Measurements from ENCODE around the gene ART3.
"Not testable (repeated sequence)": the region's sequence is repeated elsewhere in the genome, so short reads cannot be mapped to it uniquely, and the experiment has no call there.

The ART3 gene, protein sequence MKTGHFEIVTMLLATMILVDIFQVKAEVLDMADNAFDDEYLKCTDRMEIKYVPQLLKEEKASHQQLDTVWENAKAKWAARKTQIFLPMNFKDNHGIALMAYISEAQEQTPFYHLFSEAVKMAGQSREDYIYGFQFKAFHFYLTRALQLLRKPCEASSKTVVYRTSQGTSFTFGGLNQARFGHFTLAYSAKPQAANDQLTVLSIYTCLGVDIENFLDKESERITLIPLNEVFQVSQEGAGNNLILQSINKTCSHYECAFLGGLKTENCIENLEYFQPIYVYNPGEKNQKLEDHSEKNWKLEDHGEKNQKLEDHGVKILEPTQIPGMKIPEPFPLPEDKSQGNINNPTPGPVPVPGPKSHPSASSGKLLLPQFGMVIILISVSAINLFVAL

DNA sequence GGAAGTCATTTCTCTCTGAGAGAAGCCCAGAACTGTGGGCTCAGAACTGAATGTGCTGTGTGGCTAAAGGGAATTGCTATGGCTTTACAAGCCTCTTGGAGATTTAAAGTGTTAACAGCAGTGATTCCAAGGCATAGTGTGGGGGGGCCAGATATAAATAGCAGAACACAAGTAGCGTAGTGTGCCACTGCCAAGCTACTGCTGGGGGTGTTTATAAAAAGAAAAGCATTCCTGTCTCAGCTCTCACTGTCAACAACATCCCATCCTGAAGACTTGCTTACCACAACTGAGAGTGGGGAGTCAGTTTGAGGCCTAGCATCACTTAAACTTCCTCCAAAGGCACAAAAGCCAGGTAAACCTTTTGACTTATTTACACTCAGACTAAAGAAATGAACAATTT is at the start of gene ART3:
Gene ART3 (plus strand): TSS at position 242 of the 400 bp plus-strand sequence. CDS start 1,181 bp downstream, outside the sequence.
- peak; percentile 42 for DNase-seq (ENCODE audit: low spot score)

DNA sequence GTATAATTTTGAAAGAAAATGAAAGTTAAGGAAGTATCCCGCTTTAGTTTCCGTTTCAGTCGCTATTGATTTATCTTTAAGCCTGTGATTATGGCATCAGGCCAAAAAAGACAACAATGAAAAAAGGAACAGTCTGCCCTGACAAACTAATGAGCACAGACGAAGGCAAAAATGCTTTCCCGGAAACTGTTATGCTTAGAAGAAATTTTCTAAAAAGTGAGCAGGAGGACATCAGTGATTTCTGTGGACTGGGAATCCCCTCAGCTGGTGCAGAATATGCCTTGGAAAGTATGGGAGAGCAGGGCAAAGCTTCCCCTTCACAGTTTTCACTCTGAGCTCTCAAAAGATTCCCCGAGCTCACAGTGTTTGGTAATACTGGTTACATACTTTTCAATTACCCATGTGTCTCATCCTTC is 46.2 kb upstream of the ART3 start:
- no peak for DNase-seq (ENCODE audit: low spot score)

DNA sequence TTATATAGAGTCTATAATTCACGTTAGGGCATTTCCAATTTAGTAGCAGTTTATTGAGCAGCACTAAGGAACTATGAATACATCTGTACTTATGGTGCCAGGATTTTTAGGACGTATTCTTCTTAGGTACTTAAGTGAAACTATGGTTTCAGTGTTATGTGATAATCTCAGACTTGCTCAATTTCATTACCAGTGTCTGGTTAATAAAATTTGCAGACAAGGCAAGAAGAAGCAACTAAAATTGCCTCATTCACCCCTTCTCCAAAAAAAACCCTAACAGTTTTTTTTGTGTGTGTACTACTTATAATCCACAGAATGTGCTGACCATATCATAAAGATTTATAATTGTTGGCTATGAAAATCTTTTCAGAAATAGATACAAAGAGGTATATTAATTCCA is 45.2 kb upstream of the ART3 start:
- no peak for DNase-seq (ENCODE audit: low spot score)

- no peak for DNase-seq (ENCODE audit: low spot score)
These were observed 39.4 kb upstream of the ART3 start for GRCh38 chr4:76035141-76035540.

GRCh38 chr4:76035799-76036380 is 38.6 kb upstream of the ART3 start, which contains the start of gene CXCL11:
Gene CXCL11, minus strand, starts transcription at chr4:76036070. Its CDS starts 83 bp downstream, at chr4:76035987.
- no peak for DNase-seq (ENCODE audit: low spot score)

DNA sequence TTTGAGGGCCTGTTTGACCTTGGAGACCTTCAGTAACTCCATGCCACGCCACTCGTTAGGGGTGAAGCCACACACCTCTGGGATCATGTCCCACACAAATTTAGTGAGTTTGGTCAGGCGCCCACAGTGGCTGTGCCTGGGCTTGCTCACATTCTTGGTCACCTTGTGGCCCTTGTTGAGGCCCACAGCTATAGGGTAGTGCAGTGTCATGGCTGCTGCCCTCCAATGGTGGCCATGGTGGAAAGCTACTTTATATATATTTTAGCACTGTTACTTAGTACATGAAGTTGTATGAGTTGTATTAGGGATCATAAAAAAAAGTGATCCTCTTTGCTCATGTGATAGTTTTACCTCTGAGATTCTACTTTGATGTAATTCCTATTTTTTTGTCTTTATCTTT is 37.7 kb upstream of the ART3 start:
- no peak for DNase-seq (ENCODE audit: low spot score)

DNA sequence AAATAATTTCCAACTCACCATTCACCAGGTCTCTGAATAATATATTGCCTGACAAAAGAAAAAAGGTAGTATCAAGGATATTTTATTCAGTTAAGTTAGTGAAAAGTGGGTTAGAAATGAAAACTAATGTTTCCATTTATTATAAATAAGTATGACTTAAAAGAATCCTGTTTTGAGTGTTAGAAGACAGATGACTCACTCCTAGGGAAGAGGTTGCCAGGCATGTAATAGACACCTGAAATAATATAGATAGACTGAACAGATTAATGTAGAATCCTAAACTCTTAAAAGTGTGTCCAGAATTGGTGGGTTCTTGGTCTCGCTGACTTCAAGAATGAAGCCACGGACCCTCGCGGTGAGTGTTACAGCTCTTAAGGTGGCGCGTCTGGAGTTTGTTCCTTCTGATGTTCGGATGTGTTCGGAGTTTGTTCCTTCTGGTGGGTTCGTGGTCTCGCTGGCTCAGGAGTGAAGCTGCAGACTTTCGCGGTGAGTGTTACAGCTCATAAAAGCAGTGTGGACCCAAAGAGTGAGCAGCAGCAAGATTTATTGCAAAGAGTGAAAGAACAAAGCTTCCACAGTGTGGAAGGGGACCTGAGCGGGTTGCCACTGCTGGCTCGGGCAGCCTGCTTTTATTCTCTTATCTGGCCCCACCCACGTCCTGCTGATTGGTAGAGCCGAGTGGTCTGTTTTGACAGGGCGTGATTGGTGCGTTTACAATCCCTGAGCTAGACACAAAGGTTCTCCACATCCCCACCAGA is 32.1 kb upstream of the ART3 start:
- not testable (repeated sequence) for DNase-seq (ENCODE audit: low spot score)

DNA sequence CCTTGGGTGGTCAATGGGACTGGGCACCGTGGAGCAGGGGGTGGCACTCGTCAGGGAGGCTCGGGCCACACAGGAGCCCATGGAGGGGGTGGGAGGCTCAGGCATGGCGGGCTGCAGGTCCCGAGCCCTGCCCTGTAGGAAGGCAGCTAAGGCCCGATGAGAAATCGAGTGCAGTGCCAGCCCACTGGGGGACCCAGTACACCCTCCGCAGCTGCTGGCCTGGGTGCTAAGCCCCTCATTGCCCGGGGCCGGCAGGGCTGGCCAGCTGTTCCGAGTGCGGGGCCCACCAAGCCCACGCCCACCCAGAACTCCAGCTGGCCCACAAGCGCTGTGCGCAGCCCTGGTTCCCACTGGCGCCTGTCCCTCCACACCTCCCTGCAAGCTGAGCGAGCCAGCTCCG is 31.2 kb upstream of the ART3 start:
- DNase-seq (ENCODE audit: low spot score): not testable (repeated sequence)

GRCh38 chr4:76044686-76045085 is 29.8 kb upstream of the ART3 start:
- DNase-seq (ENCODE audit: low spot score): not testable (repeated sequence)

- DNase-seq (ENCODE audit: low spot score): not testable (repeated sequence)
These were observed 24.6 kb upstream of the ART3 start for GRCh38 chr4:76049860-76050416.

- not testable (repeated sequence) for DNase-seq (ENCODE audit: low spot score)
These were observed 23.9 kb upstream of the ART3 start for GRCh38 chr4:76050560-76051050.

DNA sequence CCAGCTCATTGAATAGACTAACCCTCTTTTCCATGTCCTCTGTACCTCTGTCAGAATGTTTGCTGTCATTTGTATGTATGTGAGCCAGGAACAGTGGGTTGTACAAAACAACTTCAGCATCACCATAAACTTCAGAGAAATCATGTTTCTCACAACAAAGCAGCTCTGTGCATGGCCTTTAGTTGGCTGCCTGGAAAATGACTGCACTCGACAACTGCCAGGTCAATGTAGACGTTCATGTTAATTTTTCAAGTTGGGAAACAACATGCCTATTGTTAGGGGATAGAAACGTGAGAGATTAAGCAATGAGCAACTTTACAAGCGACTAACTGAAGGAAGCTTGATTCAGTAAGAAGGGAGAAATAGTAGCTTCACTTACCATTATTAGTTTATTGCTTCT is 20.8 kb upstream of the ART3 start:
- no peak for DNase-seq (ENCODE audit: low spot score)

DNA sequence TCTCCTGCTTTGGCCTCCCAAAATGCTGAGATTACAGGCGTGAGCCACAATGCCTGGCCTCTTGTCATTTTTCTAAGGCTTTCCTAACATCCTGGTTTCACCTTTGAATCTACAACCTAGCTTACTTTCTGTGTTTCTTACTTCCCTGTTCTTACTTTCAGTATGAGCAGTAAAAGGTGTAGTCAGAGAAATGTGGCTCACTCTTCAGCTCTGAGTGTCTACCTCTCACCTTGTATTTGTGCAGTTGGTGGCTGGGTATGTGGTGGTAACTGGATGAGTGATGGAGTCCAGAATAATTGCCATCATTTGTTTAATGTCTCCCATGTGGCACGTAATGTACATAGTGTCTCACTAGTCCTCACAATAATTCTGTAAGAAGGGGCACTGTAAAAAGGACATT is 19.5 kb upstream of the ART3 start:
- DNase-seq (ENCODE audit: low spot score): no peak

GRCh38 chr4:76055421-76055820 is 19.1 kb upstream of the ART3 start:
- no peak for DNase-seq (ENCODE audit: low spot score)

- no peak for DNase-seq (ENCODE audit: low spot score)
These were observed 16.2 kb upstream of the ART3 start for GRCh38 chr4:76058302-76058701.

GRCh38 chr4:76058888-76059426 is 15.6 kb upstream of the ART3 start:
- DNase-seq (ENCODE audit: low spot score): no peak

DNA sequence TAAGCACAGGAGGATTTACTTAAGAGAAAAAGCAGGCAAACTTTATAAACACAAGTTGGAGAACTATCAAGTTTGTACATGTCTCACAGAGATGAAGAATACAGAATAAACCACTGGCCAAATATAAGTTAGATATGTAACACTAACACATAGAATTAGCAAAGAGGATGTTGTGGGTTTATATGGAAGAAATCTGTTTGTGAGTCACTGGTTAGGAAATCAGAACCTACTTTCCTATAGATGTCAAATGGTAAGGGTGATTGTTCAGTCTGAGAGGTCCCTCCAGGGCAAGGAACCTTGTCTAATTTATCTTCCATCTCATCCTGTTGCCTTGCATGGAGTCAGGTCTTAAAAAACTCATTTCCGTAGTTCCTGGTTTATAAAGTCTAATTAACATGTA is 14.8 kb upstream of the ART3 start:
- no peak for DNase-seq (ENCODE audit: low spot score)

DNA sequence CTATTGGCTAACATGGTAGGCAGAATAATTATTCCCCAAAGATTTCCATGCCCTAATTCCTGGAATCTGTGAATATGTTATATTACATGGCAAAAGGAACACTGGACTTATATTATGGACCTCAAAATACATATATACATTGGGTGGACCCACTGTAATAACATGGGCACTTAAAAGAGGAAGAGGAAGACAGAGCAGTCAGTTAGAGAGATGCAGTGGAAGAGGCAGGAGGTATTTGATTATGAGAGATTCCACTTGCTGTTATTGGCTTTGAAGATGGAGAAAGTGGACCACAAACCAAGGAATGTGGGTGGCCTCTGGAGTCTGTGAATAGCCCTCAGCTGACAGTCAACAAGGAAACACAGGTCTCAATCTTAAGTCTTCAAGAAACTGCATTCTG is 14.0 kb upstream of the ART3 start:
- DNase-seq (ENCODE audit: low spot score): no peak

DNA sequence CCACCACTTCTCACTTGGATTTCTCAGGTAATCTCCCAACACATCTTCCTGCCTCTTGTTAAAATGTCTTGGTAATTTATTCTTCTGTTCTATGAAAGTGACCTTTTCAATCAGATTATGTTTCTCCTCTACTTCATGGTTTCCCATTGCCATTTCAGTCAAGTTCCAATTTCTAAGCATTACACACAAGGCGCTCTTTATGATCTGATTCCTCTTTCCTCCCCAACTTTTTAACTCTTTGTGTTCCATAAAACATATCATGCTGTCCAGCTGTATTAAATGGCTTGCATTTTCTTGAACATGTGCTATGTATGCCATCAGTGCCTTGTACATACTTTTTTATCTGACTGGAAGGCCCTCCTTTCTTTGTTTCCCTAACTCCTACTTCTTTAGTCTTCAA is 13.1 kb upstream of the ART3 start:
- DNase-seq (ENCODE audit: low spot score): no peak

DNA sequence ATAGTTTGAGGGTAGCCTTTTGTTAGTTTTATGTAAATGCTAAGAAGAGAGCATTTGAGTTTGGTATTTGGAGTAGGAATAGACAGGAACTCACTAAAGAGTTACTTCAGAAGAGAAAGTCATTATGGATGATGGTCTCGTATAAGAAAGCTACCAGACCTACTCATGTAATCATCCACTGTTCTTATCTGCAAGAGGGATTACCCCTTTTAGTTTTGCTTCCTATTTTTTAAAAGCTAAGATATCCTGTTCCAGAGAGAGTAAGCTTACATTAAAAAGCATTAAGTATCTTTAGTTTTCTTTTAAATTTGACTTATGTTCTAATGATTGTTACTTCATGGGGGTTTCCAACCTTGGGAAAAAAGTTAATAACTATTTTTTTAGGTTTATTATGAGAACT is 12.5 kb upstream of the ART3 start:
- DNase-seq (ENCODE audit: low spot score): no peak

GRCh38 chr4:76066546-76066945 is 8.0 kb upstream of the ART3 start:
- no peak for DNase-seq (ENCODE audit: low spot score)

DNA sequence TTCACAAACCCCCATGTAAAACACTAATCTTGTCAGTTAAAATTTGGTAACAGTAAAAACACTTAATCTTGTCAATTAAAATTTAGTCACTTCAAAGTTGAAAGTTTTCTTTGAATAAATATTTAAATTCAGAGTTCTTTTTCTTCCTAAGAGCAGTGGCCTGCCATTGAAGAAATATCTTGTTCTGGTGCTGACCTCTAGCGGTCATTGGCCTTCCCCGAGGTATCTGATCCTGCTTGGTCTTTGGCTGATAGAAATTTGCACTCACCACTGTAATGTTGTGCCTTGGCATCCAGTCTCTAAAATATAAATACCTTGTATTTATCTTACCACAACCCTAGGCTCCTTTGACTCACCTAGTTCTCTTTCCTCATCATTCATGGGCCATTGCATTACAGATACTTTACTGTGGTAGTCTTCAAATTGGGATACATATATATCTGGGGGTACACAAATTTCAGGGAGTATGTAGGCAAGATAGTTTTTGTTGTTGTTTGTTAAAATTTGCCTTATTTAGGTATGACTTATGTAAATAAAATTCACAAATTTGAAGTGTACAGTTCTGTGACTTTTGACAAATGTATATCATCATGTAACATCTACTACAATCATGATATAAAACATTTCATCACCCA is 6.7 kb upstream of the ART3 start:
- peak; percentile 90 for DNase-seq (ENCODE audit: low spot score)
